ENCODE measurements around the gene RTN4. TPM values are rescaled to one million over a fixed set of nuclear protein-coding genes. Genes with fewer than 3 reads are reported as not detected.

Gene RTN4
- polyA plus RNA-seq, 1 donor (not counting 4 experiments of a cell fraction or from before 2014, with no cell fraction given) = 406 TPM

DNA sequence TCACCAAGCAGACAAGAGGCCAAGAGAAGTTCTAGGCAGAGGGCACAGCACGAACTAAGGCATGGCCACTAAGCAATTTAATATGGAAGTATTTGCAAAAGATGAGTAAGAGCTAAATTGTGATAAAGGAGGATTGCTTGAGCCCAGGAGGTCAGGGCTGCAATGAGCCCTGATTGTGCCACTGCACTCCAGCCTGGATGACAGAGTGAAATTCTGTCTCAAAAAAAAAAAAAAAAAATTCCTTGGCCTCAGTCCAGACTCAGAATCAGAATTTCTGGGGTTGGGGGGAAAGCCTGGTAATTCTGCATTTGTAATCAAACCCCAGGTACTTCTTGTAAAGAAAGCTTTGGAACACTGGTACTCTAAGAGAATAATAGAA lies 46.8 kb upstream of the RTN4 start:
- Histone ChIP-seq H3K4me3 (ENCODE audit: control insufficient read depth in 2 of 3, extremely low read depth in 1 of 3, insufficient read depth in 2 of 3, low read depth in 1 of 3, low read length in 3 of 3) (no peak overlapping the region), H3K4me1 (ENCODE audit: control insufficient read depth, extremely low read depth, insufficient read depth, low read length) (peaks cover 38% of the 10 kb centered on the region), H3K36me3 (ENCODE audit: control insufficient read depth in 2 of 2, extremely low read depth in 1 of 2, insufficient read depth in 2 of 2, low read length in 2 of 2) (no peaks in the 10 kb centered on the region), H3K4me2 (ENCODE audit: control insufficient read depth, extremely low read depth, insufficient read depth, low read depth, low read length) (no peak overlapping the region), H3K9me3 (ENCODE audit: control insufficient read depth, low read depth, low read length) (no peaks in the 10 kb centered on the region), H3K9ac (ENCODE audit: control insufficient read depth, extremely low read depth, insufficient read depth, low read length) (no peak overlapping the region), H3K27ac (ENCODE audit: control insufficient read depth, insufficient read depth, low read length) (no peak overlapping the region), H3K9me1 (ENCODE audit: control insufficient read depth, extremely low read depth, insufficient read depth, low read length) (no peaks in the 10 kb centered on the region), H3K27me3 (ENCODE audit: control insufficient read depth, extremely low read depth, insufficient read depth, low read length) (no peaks in the 10 kb centered on the region), H2AFZ (ENCODE audit: control insufficient read depth, low read length) (no peak overlapping the region), H3K79me2 (ENCODE audit: control insufficient read depth, insufficient read depth, low read length) (no peaks in the 10 kb centered on the region), H4K20me1 (ENCODE audit: control insufficient read depth, extremely low read depth, insufficient read depth, low read length) (no peaks in the 10 kb centered on the region)
- FAIRE-seq (no peak), DNase-seq (ENCODE audit: low read depth, low spot score) (no peak)
- TF ChIP-seq, protein P1, sequence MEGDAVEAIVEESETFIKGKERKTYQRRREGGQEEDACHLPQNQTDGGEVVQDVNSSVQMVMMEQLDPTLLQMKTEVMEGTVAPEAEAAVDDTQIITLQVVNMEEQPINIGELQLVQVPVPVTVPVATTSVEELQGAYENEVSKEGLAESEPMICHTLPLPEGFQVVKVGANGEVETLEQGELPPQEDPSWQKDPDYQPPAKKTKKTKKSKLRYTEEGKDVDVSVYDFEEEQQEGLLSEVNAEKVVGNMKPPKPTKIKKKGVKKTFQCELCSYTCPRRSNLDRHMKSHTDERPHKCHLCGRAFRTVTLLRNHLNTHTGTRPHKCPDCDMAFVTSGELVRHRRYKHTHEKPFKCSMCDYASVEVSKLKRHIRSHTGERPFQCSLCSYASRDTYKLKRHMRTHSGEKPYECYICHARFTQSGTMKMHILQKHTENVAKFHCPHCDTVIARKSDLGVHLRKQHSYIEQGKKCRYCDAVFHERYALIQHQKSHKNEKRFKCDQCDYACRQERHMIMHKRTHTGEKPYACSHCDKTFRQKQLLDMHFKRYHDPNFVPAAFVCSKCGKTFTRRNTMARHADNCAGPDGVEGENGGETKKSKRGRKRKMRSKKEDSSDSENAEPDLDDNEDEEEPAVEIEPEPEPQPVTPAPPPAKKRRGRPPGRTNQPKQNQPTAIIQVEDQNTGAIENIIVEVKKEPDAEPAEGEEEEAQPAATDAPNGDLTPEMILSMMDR (optimal IDR thresholded peaks at IDR 0.05 in 1 of 3, IDR thresholded peaks at IDR 0.05 in 1 of 3, conservative IDR thresholded peaks at IDR 0.05 in 1 of 3; ENCODE audit: extremely low read depth in 1 of 3, insufficient read depth in 2 of 3, low read length in 3 of 3) = no peak
- dilution Hi-C loops (cut with MboI; ENCODE audit: extremely low pct_ligation_motif_present, low sequenced_read_pairs) = no loop called here

DNA sequence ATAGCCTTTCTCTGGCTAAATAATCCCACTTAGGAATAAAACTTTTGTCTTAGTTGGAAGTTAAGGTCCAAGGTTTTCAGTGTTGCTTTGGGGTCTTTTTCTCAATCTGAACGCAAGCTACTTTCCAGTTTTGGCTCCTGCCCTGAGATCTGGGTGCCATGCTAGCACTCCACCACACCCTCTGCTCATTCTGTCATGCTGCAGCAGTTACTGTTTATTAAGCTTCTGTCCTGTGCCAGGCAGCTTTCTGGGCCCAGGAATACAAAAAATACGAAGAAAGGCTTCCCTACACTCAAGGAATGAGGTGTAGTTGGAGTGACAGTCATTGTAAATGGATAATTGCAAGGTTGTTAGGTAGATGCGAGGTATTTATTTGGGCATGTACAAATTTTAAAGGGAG lies 46.3 kb upstream of the RTN4 start:
- no peak for DNase-seq (ENCODE audit: low read depth, low spot score)

More for the DNA sequence above, 46.3 kb upstream of the RTN4 start:
- H3K9me3 ChIP-seq (ENCODE audit: control insufficient read depth, low read depth, low read length) = no peaks in the 10 kb centered on the region
- no peak for FAIRE-seq
- no peaks in the 10 kb centered on the region for H3K36me3 ChIP-seq (ENCODE audit: control insufficient read depth in 2 of 2, extremely low read depth in 1 of 2, insufficient read depth in 2 of 2, low read length in 2 of 2)
- no peak overlapping the region for H3K9ac ChIP-seq (ENCODE audit: control insufficient read depth, extremely low read depth, insufficient read depth, low read length)
- peaks cover 34% of the 10 kb centered on the region for H3K4me1 ChIP-seq (ENCODE audit: control insufficient read depth, extremely low read depth, insufficient read depth, low read length)
- no peak for TF ChIP-seq EZH2 (IDR thresholded peaks at IDR 0.05; ENCODE audit: low read length)
- TF ChIP-seq, protein P1 (optimal IDR thresholded peaks at IDR 0.05 in 1 of 3, IDR thresholded peaks at IDR 0.05 in 1 of 3, conservative IDR thresholded peaks at IDR 0.05 in 1 of 3; ENCODE audit: extremely low read depth in 1 of 3, insufficient read depth in 2 of 3, low read length in 3 of 3) = no peak
- H3K27ac ChIP-seq (ENCODE audit: control insufficient read depth, insufficient read depth, low read length) = no peak overlapping the region
- no peaks in the 10 kb centered on the region for H3K79me2 ChIP-seq (ENCODE audit: control insufficient read depth, insufficient read depth, low read length)
- H3K4me3 ChIP-seq (ENCODE audit: control insufficient read depth in 2 of 3, extremely low read depth in 1 of 3, insufficient read depth in 2 of 3, low read depth in 1 of 3, low read length in 3 of 3) = no peak overlapping the region
- no peaks in the 10 kb centered on the region for H3K9me1 ChIP-seq (ENCODE audit: control insufficient read depth, extremely low read depth, insufficient read depth, low read length)
- no peaks in the 10 kb centered on the region for H3K27me3 ChIP-seq (ENCODE audit: control insufficient read depth, extremely low read depth, insufficient read depth, low read length)
- no peaks in the 10 kb centered on the region for H4K20me1 ChIP-seq (ENCODE audit: control insufficient read depth, extremely low read depth, insufficient read depth, low read length)
- dilution Hi-C loops (cut with MboI; ENCODE audit: extremely low pct_ligation_motif_present, low sequenced_read_pairs) = no loop called here
- H3K4me2 ChIP-seq (ENCODE audit: control insufficient read depth, extremely low read depth, insufficient read depth, low read depth, low read length) = no peak overlapping the region
- no peak overlapping the region for H2AFZ ChIP-seq (ENCODE audit: control insufficient read depth, low read length)
